ENCODE data around the gene UBTF. TPM values are rescaled to one million over a fixed set of nuclear protein-coding genes. Genes with fewer than 3 reads are reported as not detected.

UBTF gene
- total and polyA plus RNA-seq, 9 of the 15 experiments (the other 6 are each of a cell fraction or from before 2014, with no cell fraction given): 1.2 to 113 (median 83.6) TPM

DNA sequence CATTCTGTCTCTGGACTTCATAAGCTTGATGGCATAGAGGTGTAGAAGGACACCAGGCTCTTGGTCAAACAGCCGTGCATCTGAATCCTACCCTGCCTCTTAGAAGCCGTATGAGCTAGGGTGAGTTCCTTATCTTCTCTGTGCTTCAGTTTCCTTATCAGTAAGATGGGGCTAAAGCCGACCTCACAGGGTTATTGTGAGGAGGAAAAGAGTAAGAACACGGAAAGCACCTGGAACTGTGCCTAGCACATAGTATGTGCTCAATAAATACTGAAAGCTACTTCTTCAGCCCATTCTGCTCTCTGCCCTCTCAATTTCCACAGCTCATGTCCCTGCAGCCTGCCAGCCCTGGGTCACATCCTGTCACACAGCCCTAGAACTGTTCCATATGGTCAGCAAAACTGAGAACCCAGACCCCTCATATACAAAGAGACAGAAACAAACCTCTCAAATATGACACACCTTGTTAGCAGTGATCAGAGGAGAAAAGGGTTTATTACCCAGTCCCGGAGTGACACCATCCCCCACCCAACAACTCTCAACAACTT, 17.0 kb upstream of the UBTF start (continued):
- TF ChIP-seq RAD21 (CRISPR knock-in tag; conservative IDR thresholded peaks at IDR 0.05 in 1 of 2, IDR thresholded peaks at IDR 0.05 in 1 of 2): no peak
- TF ChIP-seq PCBP2 (IDR thresholded peaks at IDR 0.05; ENCODE audit: low read depth, low read length, poor library complexity, severe bottlenecking): no peak
- TF ChIP-seq SREBF1 (IDR thresholded peaks at IDR 0.05; ENCODE audit: borderline replicate concordance, low read depth, low read length): no peak
- no peak for TF ChIP-seq RBM39 (optimal IDR thresholded peaks at IDR 0.05; ENCODE audit: low read depth, low read length)
- 0 out of 4 replicates have a peak, but pooled peaks of 1 of the 2 experiments have one; percentile 27 for TF ChIP-seq KDM1A (IDR thresholded peaks at IDR 0.05)
- no peak for TF ChIP-seq WHSC1 (IDR thresholded peaks at IDR 0.05; ENCODE audit: low read length)
- TF ChIP-seq, protein P1, sequence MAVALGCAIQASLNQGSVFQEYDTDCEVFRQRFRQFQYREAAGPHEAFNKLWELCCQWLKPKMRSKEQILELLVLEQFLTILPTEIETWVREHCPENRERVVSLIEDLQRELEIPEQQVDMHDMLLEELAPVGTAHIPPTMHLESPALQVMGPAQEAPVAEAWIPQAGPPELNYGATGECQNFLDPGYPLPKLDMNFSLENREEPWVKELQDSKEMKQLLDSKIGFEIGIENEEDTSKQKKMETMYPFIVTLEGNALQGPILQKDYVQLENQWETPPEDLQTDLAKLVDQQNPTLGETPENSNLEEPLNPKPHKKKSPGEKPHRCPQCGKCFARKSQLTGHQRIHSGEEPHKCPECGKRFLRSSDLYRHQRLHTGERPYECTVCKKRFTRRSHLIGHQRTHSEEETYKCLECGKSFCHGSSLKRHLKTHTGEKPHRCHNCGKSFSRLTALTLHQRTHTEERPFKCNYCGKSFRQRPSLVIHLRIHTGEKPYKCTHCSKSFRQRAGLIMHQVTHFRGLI (CRISPR knock-in tag; IDR thresholded peaks at IDR 0.05): no peak
- no peak for TF ChIP-seq ZNF23 (CRISPR knock-in tag; IDR thresholded peaks at IDR 0.05)
- no peak for TF ChIP-seq ZNF583 (CRISPR knock-in tag; IDR thresholded peaks at IDR 0.05)
- TF ChIP-seq GATAD2B (IDR thresholded peaks at IDR 0.05; ENCODE audit: borderline replicate concordance): no peak
- TF ChIP-seq RBM25 (IDR thresholded peaks at IDR 0.05; ENCODE audit: low read depth, low read length, severe bottlenecking): peak; percentile 20
- no peak for TF ChIP-seq SIN3A (IDR thresholded peaks at IDR 0.05; ENCODE audit: borderline replicate concordance in 2 of 2, control insufficient read depth in 1 of 2, low read depth in 2 of 2, low read length in 2 of 2)
- TF ChIP-seq NR4A1 (CRISPR knock-in tag; IDR thresholded peaks at IDR 0.05): no peak
- TF ChIP-seq NR4A1 (tag; IDR thresholded peaks at IDR 0.05): no peak
- TF ChIP-seq BCOR (IDR thresholded peaks at IDR 0.05): peak; percentile 55; the same call in 1 of the 2 replicates
- no peak for TF ChIP-seq SAFB2 (IDR thresholded peaks at IDR 0.05; ENCODE audit: borderline replicate concordance, low read depth, low read length, severe bottlenecking)
- TF ChIP-seq KLF6 (CRISPR knock-in tag; IDR thresholded peaks at IDR 0.05; ENCODE audit: borderline replicate concordance): no peak
- TF ChIP-seq EHMT2 (IDR thresholded peaks at IDR 0.05): no peak
- 0 out of 4 replicates have a peak, but pooled peaks of 1 of the 2 experiments have one; percentile 54 for TF ChIP-seq RCOR1 (IDR thresholded peaks at IDR 0.05; ENCODE audit: borderline replicate concordance in 1 of 2, low read depth in 2 of 2, low read length in 2 of 2)
- no peak for TF ChIP-seq RHOXF2B (CRISPR knock-in tag; conservative IDR thresholded peaks at IDR 0.05)
- TF ChIP-seq MTA2 (IDR thresholded peaks at IDR 0.05; ENCODE audit: low read depth): no peak
- no peak for TF ChIP-seq MEIS2 (IDR thresholded peaks at IDR 0.05; ENCODE audit: partially characterized antibody)
- peak; percentile 59; the same call in 1 of the 2 replicates for TF ChIP-seq ADNP (tag; IDR thresholded peaks at IDR 0.05)
- peak; percentile 75; the same call in 1 of the 2 replicates for TF ChIP-seq ESRRA (IDR thresholded peaks at IDR 0.05; ENCODE audit: borderline replicate concordance, low read depth)
- no peak for TF ChIP-seq DPF2 (IDR thresholded peaks at IDR 0.05)
- TF ChIP-seq HMG20A (CRISPR knock-in tag; conservative IDR thresholded peaks at IDR 0.05): no peak
- TF ChIP-seq RBBP5 (IDR thresholded peaks at IDR 0.05; ENCODE audit: borderline replicate concordance, insufficient read depth, low read length, poor library complexity, severe bottlenecking): no peak
- TF ChIP-seq LCOR (CRISPR knock-in tag; IDR thresholded peaks at IDR 0.05): no peak
- TF ChIP-seq SREBF2 (CRISPR knock-in tag; IDR thresholded peaks at IDR 0.05): no peak
- TF ChIP-seq, protein P2, sequence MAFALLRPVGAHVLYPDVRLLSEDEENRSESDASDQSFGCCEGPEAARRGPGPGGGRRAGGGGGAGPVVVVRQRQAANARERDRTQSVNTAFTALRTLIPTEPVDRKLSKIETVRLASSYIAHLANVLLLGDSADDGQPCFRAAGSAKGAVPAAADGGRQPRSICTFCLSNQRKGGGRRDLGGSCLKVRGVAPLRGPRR (CRISPR knock-in tag; IDR thresholded peaks at IDR 0.05): no peak
- no peak for TF ChIP-seq TBP (optimal IDR thresholded peaks at IDR 0.05; ENCODE audit: low read depth, low read length)

Data from K562 (cell line).